GM10266 (cell line): ENCODE results near the gene HSPH1.
"Not testable (repeated sequence)": the region's sequence is repeated elsewhere in the genome, so short reads cannot be mapped to it uniquely, and the experiment has no call there.

ENCODE experiments used
- DNase-seq: peaks from one replicate; pipeline ENCODE4 v3.0.0; 2012; ENCODE audit errors: extremely low spot score
- CTCF ChIP-seq: IDR thresholded peaks from 2 replicates; pipeline ENCODE4 v1.5.1; 2012; ENCODE audit warnings: mild to moderate bottlenecking, low read depth; ENCODE audit not compliant: control insufficient read depth, insufficient read depth; ENCODE audit errors: missing control alignments

HSPH1 gene

GRCh38 chr13:31192306-31192705 is 30.6 kb upstream of the HSPH1 start:
- no peak for DNase-seq
- no peak for TF ChIP-seq CTCF

- no peak for TF ChIP-seq CTCF
- DNase-seq, result no peak
These were observed 30.0 kb upstream of the HSPH1 start for GRCh38 chr13:31191748-31192147.

GRCh38 chr13:31184981-31185645 is 23.4 kb upstream of the HSPH1 start:
- no peak for DNase-seq
- TF ChIP-seq CTCF, result no peak

- no peak for TF ChIP-seq CTCF
- no peak for DNase-seq
These were observed 22.7 kb upstream of the HSPH1 start for GRCh38 chr13:31184451-31184850.

GRCh38 chr13:31182987-31183386 is 21.3 kb upstream of the HSPH1 start:
- TF ChIP-seq CTCF, result no peak
- DNase-seq, result no peak

- DNase-seq, result no peak
- TF ChIP-seq CTCF, result no peak
These were observed 18.1 kb upstream of the HSPH1 start for GRCh38 chr13:31179754-31180153.

GRCh38 chr13:31179241-31179640 is 17.5 kb upstream of the HSPH1 start:
- no peak for TF ChIP-seq CTCF

GRCh38 chr13:31177813-31178495 is 16.2 kb upstream of the HSPH1 start:
- not testable (repeated sequence) for DNase-seq

More at GRCh38 chr13:31179241-31179640, 17.5 kb upstream of the HSPH1 start:
- DNase-seq, result no peak
